Measurements from ENCODE around the gene SYT1. TPM values are rescaled to one million over a fixed set of nuclear protein-coding genes. Genes with fewer than 3 reads are reported as not detected.

SYT1 gene
- total and polyA plus RNA-seq, 2 donors (not counting 3 experiments of a cell fraction or from before 2014, with no cell fraction given): 3.2 to 15.3 TPM

DNA sequence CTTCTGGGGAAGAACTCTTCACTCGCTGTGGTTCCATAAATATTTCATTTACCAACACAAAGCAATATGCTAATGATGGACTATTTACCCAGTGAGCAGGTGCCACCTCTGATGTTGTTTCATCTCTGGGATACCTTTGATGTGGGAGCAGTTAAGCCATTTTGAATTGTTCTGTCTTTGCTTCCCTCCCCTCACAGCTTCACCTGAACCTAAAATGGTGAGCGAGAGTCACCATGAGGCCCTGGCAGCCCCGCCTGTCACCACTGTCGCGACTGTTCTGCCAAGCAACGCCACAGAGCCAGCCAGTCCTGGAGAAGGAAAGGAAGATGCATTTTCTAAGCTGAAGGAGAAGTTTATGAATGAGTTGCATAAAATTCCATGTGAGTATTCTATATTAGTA is 352.7 kb downstream of the SYT1 start:
- BruUV-seq (replicated peaks): no TSS peak
- Histone ChIP-seq H3K9ac (replicated peaks; ENCODE audit: extremely low read depth, insufficient read depth, low read length) (no peak overlapping the region), H3K36me3 (ENCODE audit: control insufficient read depth in 2 of 2, extremely low read depth in 1 of 2, insufficient read depth in 2 of 2, low read length in 2 of 2) (no peaks in the 10 kb centered on the region), H3K27ac (ENCODE audit: insufficient read depth, low read depth, low read length) (no peak overlapping the region), H4K20me1 (replicated peaks; ENCODE audit: control insufficient read depth, extremely low read depth, insufficient read depth, low read length) (no peaks in the 10 kb centered on the region), H3K4me2 (ENCODE audit: insufficient read depth, low read length) (no peak overlapping the region), H3K27me3 (ENCODE audit: control insufficient read depth in 2 of 2, insufficient read depth in 2 of 2, low read length in 2 of 2) (no peaks in the 10 kb centered on the region), H3K79me2 (ENCODE audit: control insufficient read depth, insufficient read depth, low read length) (no peaks in the 10 kb centered on the region), H3K9me1 (replicated peaks; ENCODE audit: control insufficient read depth, extremely low read depth, insufficient read depth, low read length) (no peaks in the 10 kb centered on the region), H2AFZ (ENCODE audit: low read depth, low read length) (no peak overlapping the region), H3K4me1 (ENCODE audit: control insufficient read depth, extremely low read depth, insufficient read depth, low read length) (no peaks in the 10 kb centered on the region), H3K4me3 (replicated peaks in 1 of 3; ENCODE audit: insufficient read depth in 1 of 3, low read depth in 1 of 3, low read length in 3 of 3) (no peak overlapping the region), H3K9me3 (replicated peaks; ENCODE audit: control insufficient read depth, insufficient read depth, low read length) (no peaks in the 10 kb centered on the region)
- no peak for DNase-seq (ENCODE audit: low read depth, low spot score)
- CTCF ChIA-PET: no interaction called here
- no peak for FAIRE-seq
- dilution Hi-C loops (cut with MboI; ENCODE audit: extremely low pct_ligation_motif_present, low sequenced_read_pairs): no loop called here
- TF ChIP-seq FOS (IDR thresholded peaks at IDR 0.05; ENCODE audit: borderline replicate concordance, insufficient read depth, low read length) (no peak), MYC (IDR thresholded peaks at IDR 0.05; ENCODE audit: low read depth, low read length) (no peak), JUN (IDR thresholded peaks at IDR 0.05; ENCODE audit: borderline replicate concordance, insufficient read depth, insufficient read length, low read depth) (no peak), POLR2A (IDR thresholded peaks at IDR 0.05; ENCODE audit: low read depth, low read length) (no peak), EZH2 (IDR thresholded peaks at IDR 0.05; ENCODE audit: borderline replicate concordance, low read depth, low read length, severe bottlenecking) (no peak), GATA2 (IDR thresholded peaks at IDR 0.05; ENCODE audit: insufficient read depth, insufficient read length, low read depth, low read length) (no peak), POLR2AphosphoS5 (IDR thresholded peaks at IDR 0.05; ENCODE audit: insufficient read depth, low read depth, low read length) (no peak)
- TF ChIP-seq, protein P1, sequence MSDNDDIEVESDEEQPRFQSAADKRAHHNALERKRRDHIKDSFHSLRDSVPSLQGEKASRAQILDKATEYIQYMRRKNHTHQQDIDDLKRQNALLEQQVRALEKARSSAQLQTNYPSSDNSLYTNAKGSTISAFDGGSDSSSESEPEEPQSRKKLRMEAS (IDR thresholded peaks at IDR 0.05; ENCODE audit: insufficient read depth, insufficient read length): no peak
- TF ChIP-seq, protein P2, sequence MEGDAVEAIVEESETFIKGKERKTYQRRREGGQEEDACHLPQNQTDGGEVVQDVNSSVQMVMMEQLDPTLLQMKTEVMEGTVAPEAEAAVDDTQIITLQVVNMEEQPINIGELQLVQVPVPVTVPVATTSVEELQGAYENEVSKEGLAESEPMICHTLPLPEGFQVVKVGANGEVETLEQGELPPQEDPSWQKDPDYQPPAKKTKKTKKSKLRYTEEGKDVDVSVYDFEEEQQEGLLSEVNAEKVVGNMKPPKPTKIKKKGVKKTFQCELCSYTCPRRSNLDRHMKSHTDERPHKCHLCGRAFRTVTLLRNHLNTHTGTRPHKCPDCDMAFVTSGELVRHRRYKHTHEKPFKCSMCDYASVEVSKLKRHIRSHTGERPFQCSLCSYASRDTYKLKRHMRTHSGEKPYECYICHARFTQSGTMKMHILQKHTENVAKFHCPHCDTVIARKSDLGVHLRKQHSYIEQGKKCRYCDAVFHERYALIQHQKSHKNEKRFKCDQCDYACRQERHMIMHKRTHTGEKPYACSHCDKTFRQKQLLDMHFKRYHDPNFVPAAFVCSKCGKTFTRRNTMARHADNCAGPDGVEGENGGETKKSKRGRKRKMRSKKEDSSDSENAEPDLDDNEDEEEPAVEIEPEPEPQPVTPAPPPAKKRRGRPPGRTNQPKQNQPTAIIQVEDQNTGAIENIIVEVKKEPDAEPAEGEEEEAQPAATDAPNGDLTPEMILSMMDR (IDR thresholded peaks at IDR 0.05; ENCODE audit: extremely low read depth in 1 of 2, insufficient read depth in 1 of 2, low read depth in 1 of 2, low read length in 2 of 2): no peak
- intact Hi-C loops (cut with micrococcal nuclease): no loop called here
- POLR2A ChIA-PET: no interaction called here

Measured in endothelial cell of umbilical vein (primary cell).